ENCODE measurements around the gene FBXO41. TPM values are rescaled to one million over a fixed set of nuclear protein-coding genes. Genes with fewer than 3 reads are reported as not detected.

Gene FBXO41
- total and polyA plus RNA-seq, 4 donors: 0.06 to 0.51 (median 0.38) TPM

- no peak for TF ChIP-seq JUND (IDR thresholded peaks at IDR 0.05)
Observed at GRCh38 chr2:73252238-73253027, 31.8 kb downstream of the FBXO41 start (continued).

GRCh38 chr2:73250872-73251846 lies 33.1 kb downstream of the FBXO41 start:
- Histone ChIP-seq H3K9ac (ENCODE audit: low read depth in 1 of 2, low read length in 2 of 2) (no peak overlapping the region), H3K36me3 (ENCODE audit: control insufficient read depth in 4 of 4, insufficient read depth in 3 of 4, low read depth in 1 of 4, low read length in 3 of 4) (peaks cover 13 to 80% (median 60%) of the 10 kb centered on the region in 4 donors), H3K27ac (ENCODE audit: low read depth in 1 of 2, low read length in 2 of 2) (no peak overlapping the region), H3K4me1 (ENCODE audit: control insufficient read depth in 4 of 4, insufficient read depth in 4 of 4, low read length in 3 of 4) (no peaks in the 10 kb centered on the region), H3K4me3 (ENCODE audit: low read depth in 1 of 3, low read length in 3 of 3) (no peak overlapping the region), H3K27me3 (ENCODE audit: control insufficient read depth in 4 of 4, insufficient read depth in 4 of 4, low read length in 3 of 4) (no peaks in the 10 kb centered on the region), H3K9me3 (ENCODE audit: control insufficient read depth in 4 of 4, low read length in 3 of 4) (no peaks in the 10 kb centered on the region)
- DNase-seq (ENCODE audit: low spot score): no peak
- 96% methylated on average over 17 of the region's 17 CpGs for WGBS
- TF ChIP-seq HNF4A (conservative IDR thresholded peaks at IDR 0.05): no peak
- no peak for TF ChIP-seq YY1 (IDR thresholded peaks at IDR 0.05)
- no peak for TF ChIP-seq CTCF (IDR thresholded peaks at IDR 0.05; ENCODE audit: low read depth, low read length, missing input control)
- no peak for TF ChIP-seq RAD21 (IDR thresholded peaks at IDR 0.05)
- no peak for TF ChIP-seq JUND (IDR thresholded peaks at IDR 0.05)
- no peak for TF ChIP-seq ATF3 (IDR thresholded peaks at IDR 0.05)
- no peak for TF ChIP-seq RXRA (IDR thresholded peaks at IDR 0.05)
- TF ChIP-seq TAF1 (conservative IDR thresholded peaks at IDR 0.05): no peak
- TF ChIP-seq FOXA1 (IDR thresholded peaks at IDR 0.05): no peak
- TF ChIP-seq HNF4G (IDR thresholded peaks at IDR 0.05): no peak
- TF ChIP-seq NR2F2 (IDR thresholded peaks at IDR 0.05): no peak
- no peak for TF ChIP-seq GABPA (IDR thresholded peaks at IDR 0.05 in 1 of 2, conservative IDR thresholded peaks at IDR 0.05 in 1 of 2)
- no peak for TF ChIP-seq SP1 (IDR thresholded peaks at IDR 0.05)
- no peak for TF ChIP-seq REST (IDR thresholded peaks at IDR 0.05)
- TF ChIP-seq ZBTB33 (IDR thresholded peaks at IDR 0.05): no peak
- no peak for TF ChIP-seq EGR1 (IDR thresholded peaks at IDR 0.05; ENCODE audit: low read depth in 2 of 2)
- TF ChIP-seq FOXA2 (IDR thresholded peaks at IDR 0.05): no peak
- no peak for TF ChIP-seq MAX (IDR thresholded peaks at IDR 0.05)

All from liver (tissue), 9 donors.